Mucosa of descending colon (tissue), 3 donors: ENCODE results near the gene YDJC. TPM values are rescaled to one million over a fixed set of nuclear protein-coding genes. Genes with fewer than 3 reads are reported as not detected.

Experiments used
- ATAC-seq: fragments of 200-7000 bp; cut with Tn5 transposase; one replicate; pipeline ENCODE4 v1.9.1; 2020; ENCODE audit warnings: mild to moderate bottlenecking, moderate library complexity
- DNase-seq, 3 donors: peaks; one replicate each; pipeline ENCODE4 v3.0.0-alpha.2; 2020
- H3K36me3 ChIP-seq: fragments of 200-600 bp; one replicate; pipeline ENCODE4 v1.8.0; 2021; ENCODE audit warnings: low read depth, mild to moderate bottlenecking
- H3K4me1 ChIP-seq: fragments of 200-600 bp; one replicate; pipeline ENCODE4 v1.8.0; 2021; ENCODE audit warnings: low read depth, mild to moderate bottlenecking
- H3K4me3 ChIP-seq: fragments of 200-600 bp; one replicate; pipeline ENCODE4 v1.8.0; 2021; ENCODE audit warnings: mild to moderate bottlenecking
- H3K9me3 ChIP-seq: fragments of 200-600 bp; one replicate; pipeline ENCODE4 v1.8.0; 2021; ENCODE audit warnings: mild to moderate bottlenecking
- CTCF ChIP-seq: fragments of 200-600 bp; IDR thresholded peaks from one replicate; pipeline ENCODE4 v1.8.0; 2022; ENCODE audit warnings: antibody characterized with exemption, mild to moderate bottlenecking
- intact Hi-C, 2 donors: fragments of 100-400 bp; cut with DNase I in 1 of 2; cut with micrococcal nuclease in 1 of 2; formaldehyde crosslinking; loops; one replicate each; pipeline versions ENCODE4 v1.11.0 to v1.11.1; 2022; cut with DNase I, micrococcal nuclease
- total RNA-seq, 3 donors: library from RNA; stranded (reverse); fragmentation: NEBNext Ultra II Directional in 2 of 3; extraction: Animal tissue kit (Norgen Biotek cat#: 25700) in 2 of 3; gene quantifications; one replicate each; pipeline versions ENCODE4 v1.2.1 to v1.2.4, GENCODE V29; 2021 to 2023
- donor health status: DM: no; HTN: no; CAD: no; lungs with moderate emphysema.
- donor health status: DM: no; HTN: no; CAD: no.
- donor health status: DM: no; HTN: yes; CAD: no.

YDJC gene
- total RNA-seq, 3 donors from 2014 or later = 12.5 to 26.5 (median 21.7) TPM

GRCh38 chr22:21606775-21607174 lies 23.0 kb downstream of the YDJC start:
- H3K9me3 ChIP-seq = no peaks in the 10 kb centered on the region
- peaks cover 8% of the 10 kb centered on the region for H3K4me1 ChIP-seq
- no peak for ATAC-seq
- no peaks in the 10 kb centered on the region for H3K36me3 ChIP-seq
- H3K4me3 ChIP-seq = no peak overlapping the region
- intact Hi-C loops = no loop called here
- no peak for DNase-seq
- no peak for TF ChIP-seq CTCF

GRCh38 chr22:21605887-21606564 lies 23.8 kb downstream of the YDJC start:
- no peak for TF ChIP-seq CTCF
- intact Hi-C loops = no loop called here
- peak; percentile 76 for ATAC-seq

GRCh38 chr22:21603973-21604372 lies 25.8 kb downstream of the YDJC start:
- H3K36me3 ChIP-seq = no peaks in the 10 kb centered on the region
- no peak for DNase-seq
- peaks cover 8% of the 10 kb centered on the region for H3K4me1 ChIP-seq
- TF ChIP-seq CTCF = no peak
- intact Hi-C loops = no loop called here
- no peak for ATAC-seq
- no peak overlapping the region for H3K4me3 ChIP-seq
- no peaks in the 10 kb centered on the region for H3K9me3 ChIP-seq

More at GRCh38 chr22:21605887-21606564, 23.8 kb downstream of the YDJC start:
- Histone ChIP-seq H3K36me3 (no peaks in the 10 kb centered on the region), H3K9me3 (no peaks in the 10 kb centered on the region), H3K4me1 (peaks cover 8% of the 10 kb centered on the region), H3K4me3 (no peak overlapping the region)
- no peak for DNase-seq

- Histone ChIP-seq H3K36me3 (no peaks in the 10 kb centered on the region), H3K4me3 (no peak overlapping the region), H3K4me1 (peaks cover 8% of the 10 kb centered on the region), H3K9me3 (no peaks in the 10 kb centered on the region)
- DNase-seq (no peak), ATAC-seq (no peak)
- no peak for TF ChIP-seq CTCF
- intact Hi-C loops = no loop called here
These were observed 27.2 kb downstream of the YDJC start for GRCh38 chr22:21602579-21602978.

- no peak overlapping the region for H3K4me3 ChIP-seq
- H3K9me3 ChIP-seq = no peaks in the 10 kb centered on the region
- DNase-seq (no peak), ATAC-seq (no peak)
- H3K4me1 ChIP-seq = no peaks in the 10 kb centered on the region
- H3K36me3 ChIP-seq = no peaks in the 10 kb centered on the region
- no peak for TF ChIP-seq CTCF
- intact Hi-C loops = no loop called here
These were observed 30.5 kb downstream of the YDJC start for GRCh38 chr22:21599053-21599893.
